Tibial nerve (tissue), 4 donors: ENCODE results near the gene KIAA0586. TPM values are rescaled to one million over a fixed set of nuclear protein-coding genes. Genes with fewer than 3 reads are reported as not detected.

Source experiments
- DNase-seq, 2 donors: peaks; one replicate each; pipeline ENCODE4 v3.0.0-alpha.2; 2019; ENCODE audit warnings: low spot score in 2 of 2
- H3K27ac ChIP-seq, 4 donors: fragments of 200-600 bp; sonication (generic) in 3 of 4; one replicate each; pipeline ENCODE4 v1.5.1; 2017 to 2019; ENCODE audit warnings: mild to moderate bottlenecking in 1 of 4
- H3K27me3 ChIP-seq, 2 donors: fragments of 200-600 bp; sonication (generic) in 1 of 2; one replicate each; pipeline versions ENCODE4 v1.5.1 to v1.6.0; 2017 to 2019
- H3K36me3 ChIP-seq, 3 donors: fragments of 200-600 bp; sonication (generic); one replicate each; pipeline ENCODE4 v1.5.1; 2018 to 2019
- H3K4me1 ChIP-seq, 4 donors: fragments of 200-600 bp; sonication (generic) in 3 of 4; one replicate each; pipeline ENCODE4 v1.5.1; 2017 to 2019
- H3K4me3 ChIP-seq, 4 donors: fragments of 200-600 bp; sonication (generic) in 3 of 4; one replicate each; pipeline ENCODE4 v1.5.1; 2017 to 2019; ENCODE audit warnings: mild to moderate bottlenecking in 1 of 4, moderate library complexity in 1 of 4
- H3K9me3 ChIP-seq, 4 donors: fragments of 200-600 bp; sonication (generic) in 3 of 4; one replicate each; pipeline ENCODE4 v1.5.1; 2017 to 2019
- CTCF ChIP-seq, 5 experiments: fragments of 200-600 bp in 3 of 5; fragments of 450-650 bp in 2 of 5; sonication (generic) in 3 of 5; IDR thresholded peaks; one replicate each; pipeline ENCODE4 v1.5.1; 2016 to 2019; ENCODE audit warnings: antibody characterized with exemption in 5 of 5, mild to moderate bottlenecking in 3 of 5, moderate library complexity in 2 of 5
- EP300 ChIP-seq, 2 donors: sonication (generic); formaldehyde crosslinking; IDR thresholded peaks; one replicate each; pipeline ENCODE4 v1.6.1; 2017; ENCODE audit warnings: antibody characterized with exemption in 2 of 2, mild to moderate bottlenecking in 1 of 2
- POLR2A ChIP-seq, 2 donors: fragments of 450-650 bp; IDR thresholded peaks; one replicate each; pipeline ENCODE4 v1.6.1; 2017; ENCODE audit warnings: antibody characterized with exemption in 2 of 2, mild to moderate bottlenecking in 2 of 2, moderate library complexity in 2 of 2
- WGBS, 2 donors: methylation state at CpG; one replicate each; pipeline ENCODE4 v1.1.5; 2018; 5-methylcytosine and 5-hydroxymethylcytosine counted together
- total RNA-seq, 4 donors: library from RNA; depleted of rRNA; stranded (reverse); fragments of >200 nt; gene quantifications; one replicate each; pipeline ENCODE4 v1.1.0, GENCODE V29; 2016

Gene KIAA0586
- 10 to 100 TPM; 17.1 to 27.3 (median 17.5) TPM for total RNA-seq

GRCh38 chr14:58427281-58428117, at the start of gene KIAA0586, which contains the start of gene TIMM9:
KIAA0586 (plus strand) TSS chr14:58427719; CDS start chr14:58428265, 546 bp downstream.
TIMM9 (minus strand) TSS chr14:58427531; CDS start chr14:58411945, 15,586 bp downstream.
- Histone ChIP-seq H3K4me1 (peaks cover 0 to 39% (median 12%) of the 10 kb centered on the region in 4 donors), H3K27me3 (no peaks in the 10 kb centered on the region), H3K36me3 (peaks cover 0 to 33% (median 4%) of the 10 kb centered on the region in 3 donors), H3K9me3 (no peaks in the 10 kb centered on the region), H3K27ac (peak within 1 kb of the TSS; percentile 89 to 96 (median 94)), H3K4me3 (peak within 1 kb of the TSS; percentile 69 to 98 (median 80))
- peak in 2 of 5 experiments; percentile 12 to 38 for TF ChIP-seq CTCF (IDR thresholded peaks at IDR 0.05)
- peak; percentile 48 to 72 for TF ChIP-seq POLR2A (IDR thresholded peaks at IDR 0.05)
- peak; percentile 58 to 93 for TF ChIP-seq EP300 (IDR thresholded peaks at IDR 0.05)
- peak; percentile 91 to 97 for DNase-seq
- WGBS, 2 donors: 0% methylated on average over 33 of the region's 33 CpGs

DNA sequence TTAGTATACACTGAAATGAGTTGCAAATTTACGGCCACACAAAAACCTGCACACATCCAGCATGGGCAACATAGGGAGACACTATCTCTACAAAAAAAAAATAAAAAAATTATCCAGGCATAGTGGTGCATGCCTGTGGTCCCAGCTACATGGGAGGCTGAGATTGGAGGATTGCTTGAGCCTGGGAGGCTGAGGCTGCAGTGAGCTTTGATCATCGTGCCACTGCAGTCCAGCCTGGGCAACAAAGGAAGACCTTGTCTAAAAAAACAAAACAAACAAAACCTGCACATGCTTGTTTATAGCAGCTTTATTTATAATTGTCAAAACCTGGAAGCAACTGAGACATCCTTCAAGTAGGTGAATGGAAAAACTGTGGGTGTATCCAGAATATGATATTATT, 36.7 kb upstream of the KIAA0586 start:
- 85 to 89% methylated on average over 2 of the region's 2 CpGs for WGBS, 2 donors
- Histone ChIP-seq H3K9me3 (peaks cover 0 to 3% (median 0%) of the 10 kb centered on the region in 4 donors), H3K27ac (no peak overlapping the region), H3K27me3 (no peaks in the 10 kb centered on the region), H3K4me1 (peaks cover 0 to 4% (median 0%) of the 10 kb centered on the region in 4 donors), H3K36me3 (peaks cover 0 to 15% (median 0%) of the 10 kb centered on the region in 3 donors), H3K4me3 (no peak overlapping the region)
- no peak for TF ChIP-seq CTCF (IDR thresholded peaks at IDR 0.05)
- TF ChIP-seq EP300 (IDR thresholded peaks at IDR 0.05): no peak
- TF ChIP-seq POLR2A (IDR thresholded peaks at IDR 0.05): no peak
- no peak for DNase-seq

DNA sequence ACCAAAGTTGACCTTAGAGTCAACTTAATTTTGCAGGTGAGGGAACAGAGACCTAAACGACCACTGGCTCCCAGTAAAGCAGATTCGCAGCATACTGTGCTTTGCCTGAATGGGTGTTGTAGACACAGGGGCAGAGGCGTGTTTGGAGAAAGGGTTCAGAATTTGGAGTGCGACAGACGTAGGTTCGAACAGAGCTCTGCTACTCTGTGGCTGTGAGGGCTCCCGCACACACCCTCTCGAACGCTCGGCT, 32.0 kb upstream of the KIAA0586 start:
- 11% methylated on average over 7 to 10 of the region's 10 CpGs for WGBS, 2 donors
- no peaks in the 10 kb centered on the region for H3K27me3 ChIP-seq
- H3K4me1 ChIP-seq: peaks cover 0 to 13% (median 0%) of the 10 kb centered on the region in 4 donors
- H3K36me3 ChIP-seq: no peaks in the 10 kb centered on the region
- DNase-seq: no peak
- no peak for TF ChIP-seq POLR2A (IDR thresholded peaks at IDR 0.05)
- TF ChIP-seq CTCF (IDR thresholded peaks at IDR 0.05): no peak
- TF ChIP-seq EP300 (IDR thresholded peaks at IDR 0.05): no peak
- peak overlapping the region; percentile 18 to 68 (median 56) for H3K4me3 ChIP-seq
- H3K9me3 ChIP-seq: no peaks in the 10 kb centered on the region
- peak overlapping the region in 2 of 4 donors; percentile 85 to 87 for H3K27ac ChIP-seq

DNA sequence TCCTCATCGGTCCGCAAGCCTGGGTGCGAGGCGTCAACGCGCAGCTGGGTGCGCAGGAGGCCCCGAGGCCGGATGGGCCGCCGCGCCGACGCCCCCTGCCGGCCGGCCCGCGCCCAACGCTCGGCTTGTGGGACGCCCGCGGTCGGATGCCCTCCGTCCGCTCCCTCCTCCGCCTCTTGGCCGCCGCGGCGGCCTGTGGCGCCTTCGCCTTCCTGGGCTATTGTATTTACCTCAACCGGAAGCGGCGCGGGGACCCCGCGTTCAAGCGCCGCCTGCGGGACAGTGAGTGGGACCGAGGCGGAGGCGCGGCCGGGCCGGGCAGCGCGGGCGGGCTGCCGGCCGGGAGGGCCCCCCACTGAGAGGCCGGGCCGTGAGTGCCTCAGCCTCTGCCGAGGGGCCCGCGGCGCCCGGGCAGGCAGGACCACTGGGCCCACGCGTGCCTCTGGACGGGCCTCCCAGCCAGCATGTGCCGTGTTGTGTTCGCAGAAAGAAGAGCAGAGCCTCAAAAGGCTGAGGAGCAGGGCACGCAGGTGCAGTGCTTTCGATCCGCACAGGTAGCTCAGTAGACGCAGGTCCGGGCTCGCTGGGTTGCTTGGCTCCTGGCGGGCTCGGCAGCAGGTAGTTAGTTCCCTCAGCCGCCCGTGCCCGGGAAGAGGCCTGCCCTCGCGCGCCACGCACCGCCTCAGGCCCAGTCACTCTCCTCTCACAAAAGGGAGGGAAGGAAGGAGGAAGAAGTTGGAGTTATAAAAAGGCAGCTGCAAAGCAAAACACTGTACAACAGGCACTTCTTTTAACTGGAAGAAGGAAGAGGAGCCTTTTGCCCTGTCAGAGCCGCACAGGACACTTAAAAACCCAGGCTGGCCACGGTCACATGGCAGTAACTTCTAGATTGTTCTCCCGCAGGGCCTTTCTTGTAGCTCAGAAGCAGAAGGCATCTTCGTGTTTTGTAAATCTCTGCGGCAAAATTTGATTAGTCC, 31.4 kb upstream of the KIAA0586 start, which contains the start of gene TOMM20L:
TSS of gene TOMM20L (plus strand) at position 119 of the 977 bp plus-strand sequence. CDS start at position 147, 28 bp downstream.
- Histone ChIP-seq H3K27me3 (no peaks in the 10 kb centered on the region), H3K4me3 (peak within 1 kb of the TSS; percentile 36 to 68 (median 56)), H3K36me3 (no peaks in the 10 kb centered on the region), H3K27ac (peak within 1 kb of the TSS in 3 of 4 donors; percentile 85 to 88 (median 87)), H3K9me3 (no peaks in the 10 kb centered on the region), H3K4me1 (peaks cover 0 to 13% (median 0%) of the 10 kb centered on the region in 4 donors)
- no peak for TF ChIP-seq POLR2A (IDR thresholded peaks at IDR 0.05)
- peak; percentile 90 to 95 (median 94) for TF ChIP-seq CTCF (IDR thresholded peaks at IDR 0.05)
- peak in 1 of 2 donors; percentile 9 for TF ChIP-seq EP300 (IDR thresholded peaks at IDR 0.05)
- 20 to 44% methylated on average over 15 to 40 of the region's 86 CpGs for WGBS, 2 donors
- DNase-seq: peak in 1 of 2 donors; percentile 29
